GM21423 (cell line): ENCODE data around the gene MEX3D.

Experiments used
- ATAC-seq: cut with Tn5 transposase; IDR thresholded peaks from one replicate; pipeline ENCODE4 v1.9.1; 2021; ENCODE audit warnings: mild to moderate bottlenecking, moderate library complexity; ENCODE audit not compliant: unreplicated experiment

MEX3D gene

DNA sequence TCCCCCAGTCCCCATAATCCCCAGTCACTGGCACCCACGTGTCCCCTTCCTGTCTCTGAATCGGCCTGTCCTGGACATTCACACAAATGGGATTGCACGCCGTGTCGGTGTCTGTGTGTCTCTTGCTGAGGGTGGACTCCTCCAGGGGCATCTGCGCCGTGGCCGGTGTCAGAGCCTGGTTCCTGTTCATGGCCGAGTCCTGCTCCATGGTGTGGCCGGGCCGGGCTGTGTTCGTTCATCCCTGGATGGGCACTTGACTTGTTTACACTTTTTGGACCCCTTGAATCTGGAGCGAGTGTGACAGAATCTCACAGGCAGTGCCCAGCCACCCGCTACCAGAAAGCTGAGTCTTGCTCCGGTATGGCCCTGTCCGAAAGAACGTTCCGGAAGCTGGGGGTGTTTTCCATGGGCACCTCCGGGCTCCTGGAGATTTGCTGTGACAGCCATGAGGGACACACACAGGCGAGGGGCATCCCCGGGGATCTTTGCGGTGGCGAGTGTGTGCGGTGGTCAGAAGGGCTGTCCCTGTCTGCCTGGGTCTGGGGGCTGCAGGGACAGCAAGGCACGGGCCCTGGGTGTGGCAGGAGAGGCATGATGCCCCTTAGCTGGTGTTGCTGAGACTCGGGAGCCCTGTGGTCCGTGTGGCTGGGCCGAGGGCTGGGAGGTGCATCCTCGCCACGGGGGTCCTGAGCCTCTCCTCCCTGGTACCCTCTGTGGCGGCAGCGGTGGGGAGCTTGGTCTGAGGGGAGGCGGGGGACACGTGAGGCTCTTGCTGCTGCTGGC, 6.4 kb upstream of the MEX3D start:
- ATAC-seq = no peak

DNA sequence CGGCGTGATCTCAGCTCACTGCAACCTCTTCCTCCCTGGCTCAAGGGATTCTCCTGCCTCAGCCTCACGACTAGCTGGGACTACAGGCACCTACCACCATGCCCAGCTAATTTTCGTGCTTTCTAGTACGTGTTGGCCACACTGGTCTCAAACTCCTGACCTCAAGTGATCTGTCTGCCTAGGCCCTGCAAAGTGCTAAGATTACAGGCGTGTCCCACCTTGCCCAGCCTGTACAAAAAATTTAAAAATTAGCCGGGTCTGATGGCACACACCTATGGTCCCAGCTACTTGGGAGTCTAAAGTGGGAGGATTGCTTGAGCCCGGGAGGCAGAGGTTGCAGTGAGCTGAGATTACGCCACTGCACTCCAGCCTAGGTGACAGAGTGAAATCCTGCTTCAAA, 4.7 kb upstream of the MEX3D start:
- no peak for ATAC-seq

GRCh38 chr19:1571358-1571757, 3.2 kb upstream of the MEX3D start:
- no peak for ATAC-seq

DNA sequence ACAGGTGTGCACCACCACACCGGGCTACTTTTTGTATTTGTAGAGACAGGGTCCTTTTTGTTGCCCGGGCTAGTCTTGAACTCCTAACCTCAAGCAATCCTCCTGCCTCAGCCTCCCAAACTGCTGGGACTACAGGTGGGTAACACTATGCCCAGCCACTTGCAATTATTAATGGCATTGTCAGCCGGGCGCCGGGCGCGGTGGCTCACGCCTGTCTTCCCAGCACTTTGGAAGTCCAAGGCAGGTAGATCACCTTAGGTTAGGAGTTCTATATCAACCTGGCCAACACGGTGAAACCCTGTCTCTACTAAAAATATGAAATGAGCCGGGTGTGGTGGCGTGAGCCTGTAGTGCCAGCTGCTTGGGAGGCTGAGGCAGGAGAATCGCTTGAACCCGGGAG, 2.7 kb upstream of the MEX3D start:
- ATAC-seq = no peak

DNA sequence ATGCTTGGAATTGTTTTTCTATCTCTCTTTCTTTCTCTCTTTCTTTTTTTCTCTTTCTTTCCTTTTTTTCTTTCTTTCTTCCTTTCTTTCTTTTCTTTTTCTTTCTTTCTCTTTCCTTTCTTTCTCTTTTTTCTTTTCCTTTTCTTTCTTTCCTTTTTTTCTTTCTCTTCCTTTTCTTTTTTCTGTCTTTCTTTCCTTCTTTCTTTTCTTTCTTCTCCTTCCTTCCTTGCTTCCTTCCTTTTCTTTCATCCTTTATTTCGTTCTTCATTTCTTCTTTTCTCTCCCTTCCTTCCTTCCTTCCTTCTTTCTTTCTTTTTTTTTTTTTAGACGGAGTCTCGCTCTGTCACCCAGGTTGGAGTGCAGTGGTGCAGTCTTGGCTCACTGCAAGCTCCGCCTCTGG, 1.9 kb upstream of the MEX3D start:
- no peak for ATAC-seq

DNA sequence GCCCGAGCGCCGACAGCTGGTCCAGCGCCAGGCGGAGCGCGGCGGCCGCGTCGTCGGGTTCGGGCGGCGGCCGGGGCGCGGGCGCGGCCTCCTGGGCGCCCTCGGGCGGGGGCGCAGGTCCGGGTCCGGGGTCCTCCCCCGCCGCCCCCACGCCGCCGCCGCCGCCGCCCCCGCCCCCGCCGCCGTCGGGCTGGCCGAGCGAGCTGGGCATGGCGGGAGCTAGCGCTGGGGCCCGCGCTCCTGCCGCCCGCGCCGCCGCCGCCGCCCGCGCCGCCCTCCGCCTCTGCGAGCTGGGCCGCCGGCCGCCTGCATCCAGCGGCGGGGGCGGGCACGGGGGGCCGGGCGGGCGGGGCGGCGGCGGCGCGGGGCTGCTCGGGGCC, 287 bp downstream of the MEX3D start:
- no peak for ATAC-seq

- ATAC-seq = no peak
These were observed 843 bp downstream of the MEX3D start for GRCh38 chr19:1567116-1567847.

DNA sequence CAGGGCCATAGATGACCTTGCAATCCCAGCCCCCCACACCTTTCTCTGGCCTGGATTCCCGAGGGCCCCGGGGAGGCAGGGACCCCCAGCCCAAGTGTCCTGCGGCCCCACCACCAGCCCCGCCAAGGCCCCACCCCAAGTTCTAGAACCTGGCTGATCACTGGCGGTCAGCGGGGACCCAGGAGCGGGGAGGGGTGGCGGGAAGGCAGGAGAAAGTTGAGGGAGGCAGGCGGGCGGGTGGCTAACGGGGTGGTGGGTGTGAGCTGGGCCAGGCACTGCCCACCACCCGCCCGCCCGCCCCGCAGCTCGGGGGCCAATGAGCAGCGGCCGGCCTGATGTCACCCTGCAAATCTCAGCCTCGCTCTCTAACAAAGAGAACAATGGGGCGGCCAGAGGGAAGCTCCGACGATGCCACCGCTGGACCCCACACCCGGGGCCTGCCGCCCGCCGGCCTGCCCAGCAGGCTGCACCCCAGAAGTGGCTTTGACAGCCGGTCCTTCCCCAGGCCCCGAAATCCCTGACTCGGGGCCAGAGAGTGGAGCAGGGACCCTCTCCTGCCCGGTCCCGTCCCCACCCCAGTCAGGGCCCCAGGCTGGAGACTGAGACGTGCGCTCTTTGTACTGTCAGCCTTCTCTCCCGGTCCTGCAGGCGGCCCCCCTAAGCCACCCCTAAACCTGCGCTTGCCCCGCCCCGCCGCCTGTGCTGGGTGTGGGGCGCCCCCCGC, 1.6 kb downstream of the MEX3D start:
- no peak for ATAC-seq

DNA sequence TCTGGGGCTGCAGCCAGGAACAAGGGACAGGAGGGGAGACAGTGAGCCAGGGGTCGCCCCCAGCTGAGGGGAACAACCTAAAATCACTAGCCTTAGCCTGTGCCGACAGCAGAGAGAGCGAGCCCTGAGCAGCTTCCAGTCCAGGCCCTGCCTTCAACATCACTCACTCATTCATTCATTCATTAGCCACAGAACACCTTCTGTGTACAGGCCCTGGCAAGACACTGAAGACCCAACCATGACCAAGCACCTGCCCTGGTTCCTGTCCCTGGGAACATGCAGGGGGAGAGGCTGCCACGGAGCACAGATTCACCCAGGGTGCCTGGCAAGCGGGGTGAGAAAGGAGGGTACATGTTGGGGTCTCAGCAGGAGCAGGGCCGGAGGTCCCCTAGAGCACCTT, 4.9 kb downstream of the MEX3D start:
- no peak for ATAC-seq

GRCh38 chr19:1561236-1561842, 6.8 kb downstream of the MEX3D start:
- no peak for ATAC-seq

- no peak for ATAC-seq
These were observed 7.7 kb downstream of the MEX3D start for GRCh38 chr19:1560286-1560882.

GRCh38 chr19:1558552-1558951, 9.6 kb downstream of the MEX3D start:
- no peak for ATAC-seq

GRCh38 chr19:1556390-1557070, 11.6 kb downstream of the MEX3D start:
- no peak for ATAC-seq

DNA sequence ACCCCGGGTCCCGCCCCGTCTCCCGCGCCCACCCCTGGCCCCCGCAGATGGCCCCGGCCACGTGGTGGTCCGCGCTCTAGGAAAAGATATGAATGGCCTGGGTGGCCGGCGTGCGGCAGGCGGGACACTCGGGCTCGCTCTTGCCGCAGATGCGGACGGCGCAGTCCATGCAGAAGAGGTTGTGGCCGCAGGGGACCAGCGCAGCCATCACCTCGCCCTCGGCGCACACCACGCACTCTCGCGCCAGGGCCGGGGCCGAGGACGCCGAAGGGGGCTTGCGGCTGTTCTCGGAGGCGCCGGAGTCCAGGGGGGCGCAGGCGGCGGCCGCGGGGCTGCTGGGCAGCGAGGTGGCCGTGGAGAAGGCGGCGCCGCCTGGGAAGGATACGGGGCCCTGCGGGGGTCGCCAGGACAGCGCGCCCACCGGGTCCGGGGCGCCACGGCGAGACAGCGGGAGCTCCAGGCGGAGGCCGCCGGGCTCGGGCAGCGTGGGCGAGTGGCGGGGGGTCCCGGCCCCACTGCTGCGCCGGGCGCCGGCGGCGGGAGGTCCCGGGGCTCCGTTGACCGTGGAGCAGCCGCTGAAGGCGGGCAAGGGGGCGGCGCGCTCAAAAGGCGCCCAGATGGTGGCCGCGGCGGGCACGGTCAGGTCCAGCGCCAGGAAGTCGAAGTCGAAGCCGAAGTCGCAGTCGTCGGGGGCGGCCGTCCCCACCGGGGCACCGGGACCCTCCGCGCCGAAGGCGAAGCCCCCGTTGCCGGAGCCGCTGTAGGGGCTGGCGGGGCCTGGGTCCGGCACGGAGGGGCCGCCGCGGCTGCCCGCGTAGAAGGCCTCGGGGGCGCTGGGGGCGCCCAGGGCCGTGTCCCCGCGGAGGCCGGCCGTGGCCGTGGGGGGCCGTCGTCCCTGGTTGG, 12.4 kb downstream of the MEX3D start:
- no peak for ATAC-seq

DNA sequence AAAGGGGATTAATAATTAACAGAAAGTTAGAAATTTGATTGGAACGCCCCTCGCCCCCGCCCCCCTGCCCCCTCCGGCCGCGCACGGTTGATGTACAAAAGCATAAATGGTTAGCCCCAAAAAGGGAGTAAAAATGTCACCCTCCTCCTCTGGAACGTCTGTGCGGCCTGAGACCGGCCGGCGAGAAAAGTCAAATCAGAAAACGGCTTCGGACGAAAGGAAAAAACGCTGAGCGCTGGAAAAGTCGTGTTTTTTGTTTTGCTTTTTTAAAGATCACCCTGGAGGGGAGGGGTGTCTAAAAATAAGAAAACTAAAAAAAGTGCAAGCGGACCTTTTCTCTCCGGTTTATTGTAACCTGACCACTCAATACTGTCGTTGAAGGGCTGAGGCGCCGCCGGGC, 13.2 kb downstream of the MEX3D start:
- ATAC-seq = no peak

DNA sequence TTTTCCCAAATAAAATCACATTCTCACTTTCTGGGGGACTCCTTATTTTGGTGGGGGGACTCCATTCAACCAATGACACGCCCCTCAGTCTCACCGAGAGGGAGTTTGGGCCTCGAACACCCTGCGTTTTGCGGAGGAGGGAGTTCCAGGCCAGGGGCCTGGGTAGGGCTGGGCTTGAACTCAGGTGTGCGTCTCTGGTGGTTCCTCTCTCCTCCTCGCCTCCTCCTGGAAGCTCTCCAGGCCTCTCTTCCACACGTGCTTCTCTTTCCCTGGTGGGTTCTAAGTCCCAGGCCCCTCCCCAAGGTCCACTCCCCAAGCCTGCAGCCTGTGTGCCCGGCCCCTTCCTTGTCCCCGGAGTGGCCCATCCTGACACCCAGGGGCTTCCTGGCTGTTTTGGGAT, 14.7 kb downstream of the MEX3D start:
- no peak for ATAC-seq

DNA sequence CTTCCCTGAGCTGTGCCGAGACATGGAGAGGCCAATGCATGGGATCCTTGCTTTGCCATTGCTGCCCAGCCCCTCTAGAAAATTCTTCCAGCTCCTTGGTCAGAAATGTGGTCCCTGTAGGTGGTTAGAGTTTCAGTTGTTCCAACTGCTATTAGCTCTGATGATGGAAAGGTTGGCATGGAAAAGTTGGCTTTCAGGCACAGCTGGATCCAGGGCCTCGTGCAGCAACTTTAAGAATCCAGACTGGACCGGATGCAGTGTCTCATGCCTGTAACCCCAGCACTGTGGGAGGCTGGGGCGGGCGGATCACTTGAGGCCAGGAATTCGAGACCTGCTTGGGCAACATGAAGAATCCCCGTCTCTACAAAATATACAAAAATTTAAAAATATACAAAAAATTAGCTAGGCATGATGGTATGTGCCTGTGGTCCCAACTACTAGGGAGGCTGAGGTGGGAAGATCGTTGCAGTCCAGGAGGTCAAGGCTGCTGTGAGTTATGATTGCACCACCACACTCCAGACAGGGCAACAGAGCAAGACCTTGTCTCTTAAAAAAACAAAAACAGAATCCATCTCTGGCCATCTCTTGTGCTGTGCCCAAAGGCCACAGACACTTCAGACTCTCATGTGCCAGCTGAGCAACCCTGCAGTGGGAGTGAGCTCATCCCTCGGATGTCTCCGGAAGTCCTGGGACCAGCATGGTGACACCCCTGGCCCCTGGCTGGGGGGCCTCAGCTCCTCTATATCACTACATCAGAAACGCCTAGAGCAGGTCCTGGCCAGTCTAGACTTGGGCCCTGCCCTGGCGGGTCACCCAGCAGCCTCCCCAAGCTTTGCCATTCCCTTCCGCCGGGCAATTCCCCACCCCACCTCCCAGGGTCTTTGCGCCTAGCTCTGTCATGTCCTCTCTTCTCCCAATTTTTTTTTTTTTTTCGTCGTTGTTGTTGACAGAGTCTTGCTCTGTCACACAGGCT, 16.8 kb downstream of the MEX3D start:
- no peak for ATAC-seq

DNA sequence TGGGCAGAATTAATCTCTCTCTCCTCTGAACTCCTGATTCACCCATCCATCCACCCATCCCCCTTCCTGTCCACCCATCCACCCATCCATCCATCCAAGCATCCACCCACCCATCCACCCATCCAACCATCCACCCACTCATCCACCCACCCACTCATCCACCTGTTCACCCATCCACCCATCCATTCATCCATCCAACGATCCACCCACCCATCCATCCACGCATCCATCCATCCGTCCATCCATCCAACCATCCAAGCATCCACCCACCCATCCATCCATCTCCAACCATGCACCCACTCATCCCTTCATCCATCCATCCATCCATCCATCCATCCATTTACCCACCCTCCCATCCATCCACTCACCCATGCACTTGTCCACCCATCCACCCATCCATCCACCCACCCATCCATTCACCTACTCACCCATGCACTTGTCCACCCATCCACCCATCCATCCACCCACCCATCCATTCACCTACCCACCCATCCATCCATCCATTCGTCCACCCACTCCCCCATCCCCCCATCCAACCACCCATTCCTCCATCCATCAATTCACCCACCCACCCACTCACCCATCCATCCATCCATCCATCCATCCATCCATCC, 18.7 kb downstream of the MEX3D start:
- ATAC-seq = no peak
